ENCODE measurements around the gene GOLGA3.

The GOLGA3 gene

GRCh38 chr12:132803888-132804287 is 24.8 kb downstream of the GOLGA3 start:
- H3K27me3 ChIP-seq (ENCODE audit: insufficient read depth, low read length, poor library complexity, severe bottlenecking): no peaks in the 10 kb centered on the region
- H3K36me3 ChIP-seq (ENCODE audit: insufficient read depth, low read length): peaks cover 64% of the 10 kb centered on the region; the same call in 1 of the 2 replicates
- no peaks in the 10 kb centered on the region for H3K4me1 ChIP-seq (ENCODE audit: insufficient read depth, low read length, poor library complexity, severe bottlenecking)
- H3K9me3 ChIP-seq (ENCODE audit: insufficient read depth, low read depth, low read length): no peaks in the 10 kb centered on the region
- H3K79me2 ChIP-seq (ENCODE audit: insufficient read depth, low read length): no peaks in the 10 kb centered on the region
- no peak for TF ChIP-seq EZH2phosphoT487 (IDR thresholded peaks at IDR 0.05; ENCODE audit: borderline replicate concordance)
- TF ChIP-seq CTCF (conservative IDR thresholded peaks at IDR 0.05; ENCODE audit: low read length): no peak
- H4K20me1 ChIP-seq (ENCODE audit: insufficient read depth, low read length, poor library complexity, severe bottlenecking): no peaks in the 10 kb centered on the region
- no peak overlapping the region for H3K4me2 ChIP-seq (ENCODE audit: low read depth, low read length, poor library complexity, severe bottlenecking)
- no peak overlapping the region for H3K4me3 ChIP-seq (ENCODE audit: low read length, poor library complexity, severe bottlenecking)
- no peak overlapping the region for H2AFZ ChIP-seq (ENCODE audit: low read length)
- H3F3A ChIP-seq (ENCODE audit: low read depth): no peaks in the 10 kb centered on the region
- H3K9ac ChIP-seq (ENCODE audit: low read depth, low read length, poor library complexity, severe bottlenecking): no peak overlapping the region
- no peaks in the 10 kb centered on the region for H3K9me2 ChIP-seq (replicated peaks; ENCODE audit: low read depth, low read length)

GRCh38 chr12:132803125-132803524 is 25.5 kb downstream of the GOLGA3 start:
- H3K4me3 ChIP-seq (ENCODE audit: low read length, poor library complexity, severe bottlenecking): no peak overlapping the region
- no peak for TF ChIP-seq EZH2phosphoT487 (IDR thresholded peaks at IDR 0.05; ENCODE audit: borderline replicate concordance)
- TF ChIP-seq CTCF (conservative IDR thresholded peaks at IDR 0.05; ENCODE audit: low read length): no peak
- no peaks in the 10 kb centered on the region for H3K9me3 ChIP-seq (ENCODE audit: insufficient read depth, low read depth, low read length)
- H3K27me3 ChIP-seq (ENCODE audit: insufficient read depth, low read length, poor library complexity, severe bottlenecking): no peaks in the 10 kb centered on the region
- no peaks in the 10 kb centered on the region for H3K4me1 ChIP-seq (ENCODE audit: insufficient read depth, low read length, poor library complexity, severe bottlenecking)
- H3K36me3 ChIP-seq (ENCODE audit: insufficient read depth, low read length): peaks cover 67% of the 10 kb centered on the region; the same call in 1 of the 2 replicates
- no peaks in the 10 kb centered on the region for H3K9me2 ChIP-seq (replicated peaks; ENCODE audit: low read depth, low read length)
- H4K20me1 ChIP-seq (ENCODE audit: insufficient read depth, low read length, poor library complexity, severe bottlenecking): no peaks in the 10 kb centered on the region
- H3K79me2 ChIP-seq (ENCODE audit: insufficient read depth, low read length): no peaks in the 10 kb centered on the region
- no peaks in the 10 kb centered on the region for H3F3A ChIP-seq (ENCODE audit: low read depth)
- H3K4me2 ChIP-seq (ENCODE audit: low read depth, low read length, poor library complexity, severe bottlenecking): no peak overlapping the region
- no peak overlapping the region for H3K9ac ChIP-seq (ENCODE audit: low read depth, low read length, poor library complexity, severe bottlenecking)
- no peak overlapping the region for H2AFZ ChIP-seq (ENCODE audit: low read length)

DNA sequence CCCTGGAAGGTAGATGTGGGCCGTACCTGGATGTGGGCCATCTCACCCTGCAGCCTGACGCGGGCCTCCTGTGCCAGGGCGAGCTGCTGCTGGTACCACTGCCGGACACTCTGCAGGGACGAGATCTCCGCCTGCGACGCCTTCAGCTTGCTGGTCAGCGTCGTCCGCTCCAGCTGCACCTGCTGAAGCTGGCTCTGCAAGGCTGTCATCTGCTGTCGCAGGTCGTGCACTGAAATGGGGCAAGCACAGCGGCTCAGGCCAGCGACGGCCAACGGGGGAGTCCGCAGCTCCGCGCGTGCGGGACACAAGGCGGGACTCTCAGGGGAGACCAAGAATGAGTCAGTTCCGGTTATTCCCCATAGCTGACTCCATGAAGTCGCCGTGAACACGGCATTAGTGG is 26.9 kb downstream of the GOLGA3 start:
- peaks cover 69% of the 10 kb centered on the region; the same call in 1 of the 2 replicates for H3K36me3 ChIP-seq (ENCODE audit: insufficient read depth, low read length)

More for the DNA sequence above, 26.9 kb downstream of the GOLGA3 start:
- Histone ChIP-seq H4K20me1 (ENCODE audit: insufficient read depth, low read length, poor library complexity, severe bottlenecking) (no peaks in the 10 kb centered on the region), H3K79me2 (ENCODE audit: insufficient read depth, low read length) (no peaks in the 10 kb centered on the region), H3K9me2 (replicated peaks; ENCODE audit: low read depth, low read length) (no peaks in the 10 kb centered on the region), H3K27me3 (ENCODE audit: insufficient read depth, low read length, poor library complexity, severe bottlenecking) (no peaks in the 10 kb centered on the region), H3K9me3 (ENCODE audit: insufficient read depth, low read depth, low read length) (no peaks in the 10 kb centered on the region), H3K4me1 (ENCODE audit: insufficient read depth, low read length, poor library complexity, severe bottlenecking) (no peaks in the 10 kb centered on the region), H3K4me3 (ENCODE audit: low read length, poor library complexity, severe bottlenecking) (no peak overlapping the region), H3F3A (ENCODE audit: low read depth) (no peaks in the 10 kb centered on the region), H3K4me2 (ENCODE audit: low read depth, low read length, poor library complexity, severe bottlenecking) (no peak overlapping the region), H3K9ac (ENCODE audit: low read depth, low read length, poor library complexity, severe bottlenecking) (no peak overlapping the region), H2AFZ (ENCODE audit: low read length) (no peak overlapping the region)
- TF ChIP-seq CTCF (conservative IDR thresholded peaks at IDR 0.05; ENCODE audit: low read length) (no peak), EZH2phosphoT487 (IDR thresholded peaks at IDR 0.05; ENCODE audit: borderline replicate concordance) (no peak)

Measured in Loucy (cell line).